HUES48 (cell line): Measurements from ENCODE around the gene KIAA0930.

ENCODE experiments used
- H3K27ac ChIP-seq: one replicate; pipeline ENCODE4 v1.7.0; 2013; ENCODE audit warnings: low read depth, low read length, inconsistent platforms
- H3K27me3 ChIP-seq: 2 replicates; pipeline ENCODE4 v1.6.1; 2013; ENCODE audit warnings: mild to moderate bottlenecking, low read length; ENCODE audit not compliant: control insufficient read depth, insufficient read depth
- H3K36me3 ChIP-seq: 2 replicates; pipeline ENCODE4 v1.6.1; 2013; ENCODE audit warnings: low read length; ENCODE audit not compliant: control insufficient read depth, insufficient read depth
- H3K4me1 ChIP-seq: 2 replicates; pipeline ENCODE4 v1.6.1; 2013; ENCODE audit warnings: mild to moderate bottlenecking, low read length; ENCODE audit not compliant: control insufficient read depth, insufficient read depth
- H3K4me3 ChIP-seq: 2 replicates; pipeline ENCODE4 v1.5.1; 2013; ENCODE audit warnings: mild to moderate bottlenecking, low read depth, low read length
- H3K9ac ChIP-seq: 2 replicates; pipeline ENCODE4 v1.6.1; 2013; ENCODE audit warnings: mild to moderate bottlenecking, low read depth, low read length, moderate library complexity
- H3K9me3 ChIP-seq: 2 replicates; pipeline ENCODE4 v1.6.1; 2013; ENCODE audit warnings: low read length; ENCODE audit not compliant: control insufficient read depth, insufficient read depth

KIAA0930 gene

DNA sequence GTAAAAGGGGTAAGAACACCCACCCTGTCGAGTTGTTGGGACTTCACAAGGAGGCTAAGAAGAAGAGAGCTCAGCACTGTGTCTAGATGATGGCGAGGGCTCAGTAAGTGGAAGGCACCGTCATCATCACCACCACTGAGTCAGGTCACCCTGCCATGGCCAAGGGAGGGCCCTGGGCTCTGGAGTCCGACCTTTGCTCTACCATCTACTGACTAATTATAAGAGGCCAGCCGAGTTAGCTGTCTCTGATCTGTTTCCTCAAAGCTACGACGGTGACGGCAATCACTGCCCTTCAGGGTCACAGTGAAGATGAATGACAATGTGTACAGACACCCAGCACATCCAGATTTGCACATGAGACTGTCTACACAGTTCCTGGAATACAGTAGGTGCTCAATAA, 29.3 kb downstream of the KIAA0930 start:
- Histone ChIP-seq H3K4me3 (no peak overlapping the region), H3K27ac (no peak overlapping the region), H3K9me3 (no peaks in the 10 kb centered on the region), H3K9ac (no peak overlapping the region), H3K27me3 (no peaks in the 10 kb centered on the region), H3K4me1 (peaks cover 19% of the 10 kb centered on the region), H3K36me3 (0 out of 2 replicates have a peak, but pooled peaks cover 5% of the 10 kb centered on the region)

DNA sequence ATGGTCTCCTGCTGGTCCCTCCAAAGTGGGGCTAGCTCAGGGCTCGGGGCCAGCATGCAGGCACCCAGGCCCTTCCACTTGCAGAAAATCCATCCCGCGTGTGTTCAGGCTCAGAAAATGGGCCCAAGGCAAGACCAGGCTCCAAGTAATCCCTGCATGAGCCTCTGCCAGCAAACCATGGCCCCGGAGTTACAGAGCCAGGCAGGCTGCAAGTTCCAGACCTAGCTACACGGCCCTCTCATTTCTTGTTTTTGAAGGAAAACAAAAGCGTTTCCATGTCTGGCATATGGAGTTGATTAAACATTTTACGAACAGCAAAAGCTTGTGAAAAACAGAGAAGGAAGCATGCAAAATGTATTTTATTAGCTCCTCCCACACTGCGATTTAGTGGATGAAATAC, 29.7 kb downstream of the KIAA0930 start:
- Histone ChIP-seq H3K4me1 (peaks cover 16% of the 10 kb centered on the region), H3K27me3 (no peaks in the 10 kb centered on the region), H3K27ac (no peak overlapping the region), H3K9me3 (no peaks in the 10 kb centered on the region), H3K36me3 (0 out of 2 replicates have a peak, but pooled peaks cover 5% of the 10 kb centered on the region), H3K4me3 (no peak overlapping the region), H3K9ac (no peak overlapping the region)

DNA sequence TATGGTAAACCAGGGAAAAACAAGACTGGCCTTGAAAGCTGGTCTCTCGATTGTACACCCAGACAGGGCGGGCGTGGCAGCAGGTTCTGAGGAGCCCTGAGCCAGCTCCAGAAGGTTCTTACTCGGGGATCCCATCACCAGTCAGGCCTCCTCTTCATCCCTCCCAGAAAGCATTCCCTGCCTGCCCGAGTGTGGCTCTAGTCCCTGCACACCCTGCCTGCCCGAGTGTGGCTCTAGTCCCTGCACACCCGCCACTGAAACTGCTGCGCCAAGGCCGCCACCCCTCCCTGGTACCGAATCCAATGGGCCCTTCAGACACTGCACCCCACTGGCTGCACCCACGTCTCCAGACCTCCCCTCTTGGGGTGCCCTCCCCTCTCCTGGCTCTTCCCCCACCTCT, 30.1 kb downstream of the KIAA0930 start:
- H3K4me3 ChIP-seq = no peak overlapping the region
- no peak overlapping the region for H3K27ac ChIP-seq
- H3K36me3 ChIP-seq = 0 out of 2 replicates have a peak, but pooled peaks cover 5% of the 10 kb centered on the region
- no peaks in the 10 kb centered on the region for H3K27me3 ChIP-seq
- no peak overlapping the region for H3K9ac ChIP-seq
- peaks cover 16% of the 10 kb centered on the region for H3K4me1 ChIP-seq
- no peaks in the 10 kb centered on the region for H3K9me3 ChIP-seq

DNA sequence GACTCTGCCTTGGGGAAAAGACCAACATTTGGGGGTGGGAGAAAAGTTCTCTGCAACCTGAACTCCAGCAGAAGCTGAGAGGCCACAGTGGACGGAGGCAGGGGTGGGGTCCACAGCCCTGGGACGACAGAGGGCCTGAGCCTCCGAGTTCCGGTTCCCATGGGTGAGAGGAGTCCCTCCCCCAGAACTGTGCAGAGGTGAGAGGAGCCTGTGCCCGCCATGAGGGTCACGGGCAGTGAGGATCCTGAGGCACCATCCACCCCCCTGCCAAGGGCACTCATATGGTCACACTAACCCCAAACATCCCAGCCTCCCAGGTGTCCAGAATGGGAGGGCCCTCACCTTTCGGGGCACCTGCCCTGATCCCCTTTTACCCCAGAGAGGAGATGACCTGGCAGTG, 30.5 kb downstream of the KIAA0930 start:
- Histone ChIP-seq H3K9ac (no peak overlapping the region), H3K4me1 (peaks cover 16% of the 10 kb centered on the region), H3K9me3 (no peaks in the 10 kb centered on the region), H3K27me3 (no peaks in the 10 kb centered on the region), H3K27ac (no peak overlapping the region), H3K36me3 (0 out of 2 replicates have a peak, but pooled peaks cover 8% of the 10 kb centered on the region), H3K4me3 (no peak overlapping the region)

DNA sequence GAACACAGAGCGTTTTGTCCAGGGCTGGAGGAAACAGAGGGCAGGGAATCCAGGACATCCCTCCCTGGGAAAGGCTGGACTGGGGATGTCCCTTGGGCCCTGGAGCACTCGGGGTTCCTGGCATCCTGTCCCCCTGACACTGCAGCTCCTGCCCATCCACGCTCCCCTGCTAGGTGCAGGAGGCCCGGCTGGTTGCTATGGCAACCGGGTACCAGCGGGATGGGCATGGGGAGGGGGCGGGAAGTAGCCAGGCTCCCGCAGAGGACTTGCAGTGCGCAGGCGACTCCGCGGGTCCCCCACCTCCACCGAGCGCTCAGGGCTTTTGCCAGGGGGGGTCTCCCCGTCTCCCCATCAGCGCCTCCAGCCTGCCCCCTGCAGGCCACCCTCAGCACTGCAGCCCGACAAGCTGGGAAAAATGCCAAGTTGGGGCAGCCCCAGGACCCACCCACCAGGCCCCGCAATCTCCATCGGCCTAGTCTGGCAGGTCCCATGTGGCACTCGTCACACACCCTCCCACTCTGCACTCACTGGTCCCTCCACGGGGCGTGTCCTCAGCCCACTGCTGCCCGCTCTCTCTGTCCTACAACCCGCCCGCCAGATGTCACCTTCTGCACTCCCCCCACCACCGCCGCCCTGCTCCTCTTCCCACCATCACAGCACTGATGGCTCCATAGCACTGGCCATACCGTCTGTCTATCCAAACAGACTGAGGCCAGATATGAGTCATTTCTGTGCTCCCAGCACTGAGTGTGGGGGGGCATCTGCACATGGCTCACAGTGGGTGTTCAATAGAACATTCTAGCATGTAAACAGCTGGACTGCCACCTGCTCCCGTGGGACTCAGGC, 31.5 kb downstream of the KIAA0930 start:
- H3K9me3 ChIP-seq = no peaks in the 10 kb centered on the region
- no peak overlapping the region for H3K4me3 ChIP-seq
- H3K9ac ChIP-seq = no peak overlapping the region
- peaks cover 16% of the 10 kb centered on the region for H3K4me1 ChIP-seq
- H3K27ac ChIP-seq = no peak overlapping the region
- 0 out of 2 replicates have a peak, but pooled peaks cover 10% of the 10 kb centered on the region for H3K36me3 ChIP-seq
- no peaks in the 10 kb centered on the region for H3K27me3 ChIP-seq

DNA sequence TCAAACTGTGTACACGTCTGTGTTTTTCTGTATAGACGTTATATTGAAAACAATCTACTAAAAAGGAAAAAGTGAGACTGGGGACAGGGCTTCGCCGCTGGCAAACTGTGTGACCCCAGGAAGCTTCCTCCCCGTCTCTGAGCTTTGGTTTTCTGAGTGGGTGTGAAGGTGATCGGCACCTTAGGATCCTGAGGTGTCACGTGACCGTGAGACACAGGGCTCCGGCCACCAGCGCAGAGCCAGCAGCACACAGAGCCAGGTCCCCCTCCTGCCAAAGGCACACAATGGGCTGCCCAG, 32.0 kb downstream of the KIAA0930 start:
- 0 out of 2 replicates have a peak, but pooled peaks cover 12% of the 10 kb centered on the region for H3K36me3 ChIP-seq
- no peaks in the 10 kb centered on the region for H3K9me3 ChIP-seq
- no peaks in the 10 kb centered on the region for H3K27me3 ChIP-seq
- H3K4me1 ChIP-seq = peaks cover 16% of the 10 kb centered on the region
- no peak overlapping the region for H3K27ac ChIP-seq
- H3K4me3 ChIP-seq = no peak overlapping the region
- H3K9ac ChIP-seq = no peak overlapping the region

DNA sequence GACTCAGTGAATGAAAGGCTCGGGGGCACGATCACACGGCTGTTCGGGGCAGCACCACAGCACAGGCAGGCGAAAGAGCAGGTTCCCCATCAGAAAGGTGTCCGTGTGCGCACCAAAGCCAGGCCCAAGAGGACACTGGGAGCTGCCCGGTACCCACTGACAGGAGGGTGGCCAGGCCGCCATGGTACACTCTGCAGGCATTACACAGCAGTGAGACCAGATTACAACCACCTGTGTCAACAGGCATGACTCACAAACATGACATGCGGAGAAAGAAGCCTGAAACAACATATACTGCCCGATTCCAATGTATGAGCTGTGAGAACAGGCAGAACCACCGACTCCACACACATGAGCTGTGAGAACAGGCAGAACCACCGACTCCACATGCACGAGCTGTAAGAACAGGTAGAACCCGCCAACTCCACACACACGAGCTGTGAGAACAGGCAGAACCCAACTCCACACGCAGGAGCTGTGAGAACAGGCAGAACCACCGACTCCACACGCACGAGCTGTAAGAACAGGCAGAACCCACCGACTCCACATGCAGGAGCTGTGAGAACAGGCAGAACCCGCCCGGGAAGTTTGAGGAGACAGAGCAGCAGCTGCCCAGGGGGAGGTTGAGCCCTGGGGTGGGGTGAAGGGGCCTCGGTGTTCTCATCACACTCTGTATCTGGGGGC, 32.6 kb downstream of the KIAA0930 start:
- H3K4me1 ChIP-seq = peaks cover 14% of the 10 kb centered on the region
- H3K4me3 ChIP-seq = no peak overlapping the region
- H3K27ac ChIP-seq = no peak overlapping the region
- no peaks in the 10 kb centered on the region for H3K27me3 ChIP-seq
- H3K9me3 ChIP-seq = no peaks in the 10 kb centered on the region
- H3K36me3 ChIP-seq = 0 out of 2 replicates have a peak, but pooled peaks cover 14% of the 10 kb centered on the region
- no peak overlapping the region for H3K9ac ChIP-seq

DNA sequence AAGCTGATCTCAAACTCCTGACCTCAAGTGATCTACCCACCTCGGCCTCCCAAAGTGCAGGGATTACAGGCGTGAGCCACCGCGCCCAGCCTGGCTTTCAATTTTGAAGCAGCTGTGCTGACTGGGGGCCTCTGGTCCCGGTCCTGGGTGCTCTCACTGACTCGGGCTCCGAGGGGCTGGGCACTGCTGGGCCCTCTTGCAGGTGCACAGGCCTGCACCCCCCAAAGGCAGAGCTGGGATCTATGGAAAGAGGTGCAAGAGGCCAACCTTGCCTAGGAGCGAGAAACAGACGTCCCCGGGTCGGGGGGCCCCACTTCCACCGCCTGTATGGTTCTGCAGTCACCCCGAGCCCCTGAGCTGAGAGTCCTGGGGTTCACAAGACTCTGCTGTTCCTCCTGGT, 33.2 kb downstream of the KIAA0930 start:
- no peak overlapping the region for H3K9ac ChIP-seq
- H3K27ac ChIP-seq = no peak overlapping the region
- H3K9me3 ChIP-seq = no peaks in the 10 kb centered on the region
- H3K36me3 ChIP-seq = peaks cover 19% of the 10 kb centered on the region; the same call in 1 of the 2 replicates
- no peaks in the 10 kb centered on the region for H3K27me3 ChIP-seq
- H3K4me3 ChIP-seq = no peak overlapping the region
- peaks cover 8% of the 10 kb centered on the region for H3K4me1 ChIP-seq

DNA sequence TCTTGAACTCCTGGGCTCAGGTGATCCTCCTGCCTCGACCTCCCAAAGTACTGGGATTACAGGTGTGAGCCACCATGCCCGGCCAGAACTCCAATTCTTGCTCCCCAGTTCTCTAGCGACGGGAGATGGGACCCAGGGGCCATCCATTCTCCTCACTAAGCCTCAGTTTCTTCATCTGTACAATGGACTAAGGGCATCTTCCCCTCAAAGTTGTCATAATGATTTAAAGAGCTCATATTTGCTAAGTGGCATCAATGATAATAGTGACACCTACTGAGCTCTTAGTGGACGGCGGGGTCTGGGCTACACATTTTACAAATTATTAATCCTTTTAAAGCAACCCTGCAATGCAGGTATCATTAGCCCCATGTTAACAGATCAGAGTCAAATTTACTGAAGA, 34.5 kb downstream of the KIAA0930 start:
- H3K27me3 ChIP-seq = no peaks in the 10 kb centered on the region
- H3K9me3 ChIP-seq = no peaks in the 10 kb centered on the region
- no peak overlapping the region for H3K27ac ChIP-seq
- no peak overlapping the region for H3K4me3 ChIP-seq
- 0 out of 2 replicates have a peak, but pooled peaks cover under 1% of the 10 kb centered on the region for H3K4me1 ChIP-seq
- peaks cover 17% of the 10 kb centered on the region; the same call in 1 of the 2 replicates for H3K36me3 ChIP-seq
- H3K9ac ChIP-seq = no peak overlapping the region

DNA sequence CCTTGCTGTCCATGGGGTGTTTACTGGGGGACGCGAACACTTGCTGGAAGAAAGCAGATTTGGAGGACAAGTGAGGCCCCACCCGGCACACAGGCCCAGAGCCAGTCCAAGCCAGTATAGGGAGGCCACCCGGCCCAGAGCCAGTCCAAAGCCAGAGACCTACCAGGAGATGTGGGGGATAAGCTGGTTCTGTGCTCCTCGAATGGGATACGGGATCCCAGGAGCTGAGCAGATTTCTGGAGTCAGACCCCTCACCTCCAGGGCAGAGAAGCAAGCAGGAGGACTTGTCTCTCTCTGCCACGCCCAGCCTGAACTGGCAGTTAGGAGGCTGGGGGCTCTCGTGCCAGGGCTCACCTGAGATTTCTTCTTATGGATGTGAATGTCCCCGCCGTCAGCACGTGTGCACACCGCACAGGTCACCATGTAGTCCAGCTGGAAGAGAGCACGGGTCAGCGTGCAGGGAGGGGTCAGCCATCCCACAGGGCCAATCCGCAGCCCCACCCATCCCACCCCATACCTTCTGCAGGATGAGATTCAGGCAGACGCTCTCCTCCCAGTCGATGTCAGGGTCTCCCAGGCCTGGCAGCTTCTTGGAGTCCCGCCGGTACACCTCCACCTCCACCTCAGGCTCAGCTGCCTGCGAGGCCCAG, 35.3 kb downstream of the KIAA0930 start:
- Histone ChIP-seq H3K36me3 (peaks cover 18% of the 10 kb centered on the region; the same call in 1 of the 2 replicates), H3K9me3 (no peaks in the 10 kb centered on the region), H3K4me1 (0 out of 2 replicates have a peak, but pooled peaks cover 8% of the 10 kb centered on the region), H3K27ac (no peak overlapping the region), H3K27me3 (no peaks in the 10 kb centered on the region), H3K9ac (no peak overlapping the region), H3K4me3 (no peak overlapping the region)
